Osteocyte (in vitro differentiated cells): ENCODE results near the gene CHST15. TPM values are rescaled to one million over a fixed set of nuclear protein-coding genes. Genes with fewer than 3 reads are reported as not detected.

Experiments used
- DNase-seq: peaks from one replicate; pipeline ENCODE4 v3.0.0; 2021; ENCODE audit warnings: mixed read lengths; ENCODE audit not compliant: unreplicated experiment; ENCODE audit errors: extremely low spot score
- H3K27ac Mint-ChIP-seq: one replicate; pipeline ENCODE4 v1.8.0; 2021; ENCODE audit warnings: mild to moderate bottlenecking, mixed read lengths; ENCODE audit not compliant: unreplicated experiment
- H3K27me3 Mint-ChIP-seq: one replicate; pipeline ENCODE4 v1.8.0; 2021; ENCODE audit warnings: mixed read lengths; ENCODE audit not compliant: unreplicated experiment
- H3K36me3 Mint-ChIP-seq: one replicate; pipeline ENCODE4 v1.8.0; 2021; ENCODE audit warnings: mixed read lengths; ENCODE audit not compliant: unreplicated experiment
- H3K4me1 Mint-ChIP-seq: one replicate; pipeline ENCODE4 v1.8.0; 2021; ENCODE audit warnings: mixed read lengths; ENCODE audit not compliant: unreplicated experiment
- H3K4me3 Mint-ChIP-seq: one replicate; pipeline ENCODE4 v1.8.0; 2021; ENCODE audit warnings: mild to moderate bottlenecking, moderate library complexity, mixed read lengths; ENCODE audit not compliant: unreplicated experiment
- H3K9me3 Mint-ChIP-seq: one replicate; pipeline ENCODE4 v1.8.0; 2021; ENCODE audit warnings: mixed read lengths; ENCODE audit not compliant: unreplicated experiment
- CTCF ChIP-seq: fragments of 200-600 bp; sonication (generic); IDR thresholded peaks from 2 replicates; pipeline ENCODE4 v1.5.0; 2021; ENCODE audit warnings: antibody characterized with exemption, mild to moderate bottlenecking, moderate library complexity
- total RNA-seq: library from RNA; stranded (reverse); gene quantifications from 2 replicates; pipeline ENCODE4 v1.2.1, GENCODE V29; 2021

CHST15 gene
- total RNA-seq, 1 donor from 2014 or later: 66.3 TPM

GRCh38 chr10:123991611-123992570 lies 101.5 kb downstream of the CHST15 start:
- H3K4me3 Mint-ChIP-seq: no peak overlapping the region
- H3K27ac Mint-ChIP-seq: no peak overlapping the region
- no peaks in the 10 kb centered on the region for H3K36me3 Mint-ChIP-seq
- no peaks in the 10 kb centered on the region for H3K9me3 Mint-ChIP-seq
- peaks cover 23% of the 10 kb centered on the region for H3K4me1 Mint-ChIP-seq
- no peak for TF ChIP-seq CTCF
- H3K27me3 Mint-ChIP-seq: peaks cover 40% of the 10 kb centered on the region
- DNase-seq: peak; percentile 82

DNA sequence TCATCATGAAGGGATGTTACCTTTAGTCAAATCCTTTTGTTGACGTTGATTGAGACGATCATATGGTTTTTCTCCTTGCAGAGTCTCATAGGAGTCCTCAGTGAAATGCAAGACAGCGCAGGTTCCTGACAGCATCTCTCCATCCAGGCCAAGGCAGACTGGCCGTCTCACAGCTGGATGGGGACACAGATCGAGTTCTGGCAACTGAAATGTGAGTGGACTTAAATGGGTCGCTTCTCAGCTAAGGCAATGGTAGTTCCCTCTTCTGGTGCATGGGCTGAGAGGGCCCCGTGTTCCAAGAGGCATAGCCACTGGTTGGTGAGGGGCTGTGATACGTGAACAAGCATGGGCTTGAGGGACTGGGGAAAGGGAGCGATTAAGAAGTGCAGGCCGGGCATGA lies 102.5 kb downstream of the CHST15 start:
- Mint-ChIP-seq H3K36me3 (no peaks in the 10 kb centered on the region), H3K4me1 (peaks cover 15% of the 10 kb centered on the region), H3K4me3 (no peak overlapping the region), H3K27me3 (peaks cover 43% of the 10 kb centered on the region), H3K9me3 (no peaks in the 10 kb centered on the region), H3K27ac (no peak overlapping the region)
- TF ChIP-seq CTCF: no peak
- no peak for DNase-seq

DNA sequence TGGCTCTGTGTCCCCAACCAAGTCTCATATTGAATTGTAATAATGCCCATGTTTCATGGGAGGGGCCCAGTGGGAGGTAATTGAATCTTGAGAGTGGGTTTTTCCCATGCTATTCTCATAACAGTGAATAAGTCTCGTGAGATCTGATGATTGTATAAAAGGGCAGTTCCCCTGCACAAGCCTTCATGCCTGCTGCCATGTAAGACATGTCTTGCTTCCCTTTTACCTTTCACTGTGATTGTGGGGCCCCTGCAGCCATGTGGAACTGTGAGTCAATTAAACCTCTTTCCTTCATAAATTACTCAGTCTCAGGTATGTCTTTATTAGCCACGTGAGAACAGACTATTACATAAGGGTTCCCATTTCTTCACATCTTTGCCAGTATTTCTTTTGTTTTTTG lies 104.7 kb downstream of the CHST15 start:
- no peak for DNase-seq
- H3K36me3 Mint-ChIP-seq: no peaks in the 10 kb centered on the region
- peaks cover 53% of the 10 kb centered on the region for H3K27me3 Mint-ChIP-seq
- H3K4me3 Mint-ChIP-seq: no peak overlapping the region
- peaks cover under 1% of the 10 kb centered on the region for H3K9me3 Mint-ChIP-seq
- H3K27ac Mint-ChIP-seq: no peak overlapping the region
- TF ChIP-seq CTCF: no peak
- H3K4me1 Mint-ChIP-seq: no peaks in the 10 kb centered on the region

- H3K9me3 Mint-ChIP-seq: peaks cover 6% of the 10 kb centered on the region
- TF ChIP-seq CTCF: no peak
- H3K4me1 Mint-ChIP-seq: no peaks in the 10 kb centered on the region
- H3K27me3 Mint-ChIP-seq: peaks cover 70% of the 10 kb centered on the region
- no peaks in the 10 kb centered on the region for H3K36me3 Mint-ChIP-seq
- H3K4me3 Mint-ChIP-seq: no peak overlapping the region
- DNase-seq: no peak
- H3K27ac Mint-ChIP-seq: no peak overlapping the region
Measured at GRCh38 chr10:123986736-123987135, 106.7 kb downstream of the CHST15 start.

GRCh38 chr10:123974406-123974805 lies 119.0 kb downstream of the CHST15 start:
- H3K9me3 Mint-ChIP-seq: peaks cover 17% of the 10 kb centered on the region
- H3K27me3 Mint-ChIP-seq: peaks cover 72% of the 10 kb centered on the region
- no peak overlapping the region for H3K27ac Mint-ChIP-seq
- H3K4me3 Mint-ChIP-seq: no peak overlapping the region
- H3K4me1 Mint-ChIP-seq: peaks cover 8% of the 10 kb centered on the region
- no peak for DNase-seq
- no peaks in the 10 kb centered on the region for H3K36me3 Mint-ChIP-seq
- no peak for TF ChIP-seq CTCF
